ENCODE measurements around the gene MGAT5B.
"Not testable (repeated sequence)": the region's sequence is repeated elsewhere in the genome, so short reads cannot be mapped to it uniquely, and the experiment has no call there.

MGAT5B gene

DNA sequence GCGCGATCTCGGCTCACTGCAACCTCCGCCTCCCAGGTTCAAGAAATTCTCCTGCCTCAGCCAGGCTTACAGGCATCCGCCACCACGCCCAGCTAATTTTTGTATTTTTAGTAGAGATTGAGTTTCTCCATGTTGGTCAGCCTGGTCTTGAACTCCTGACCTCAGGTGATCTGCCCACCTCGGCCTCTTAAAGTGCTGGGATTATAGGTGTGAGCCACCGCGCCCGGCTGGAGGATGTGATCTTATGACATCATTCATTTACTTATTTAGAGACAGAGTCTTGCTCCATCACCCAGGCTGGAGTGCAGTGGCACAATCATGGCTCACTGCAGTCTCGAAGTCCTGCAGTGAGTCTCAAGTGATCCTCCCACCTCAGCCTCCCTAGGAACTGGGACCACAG, 19.0 kb upstream of the MGAT5B start:
- not testable (repeated sequence) for DNase-seq

DNA sequence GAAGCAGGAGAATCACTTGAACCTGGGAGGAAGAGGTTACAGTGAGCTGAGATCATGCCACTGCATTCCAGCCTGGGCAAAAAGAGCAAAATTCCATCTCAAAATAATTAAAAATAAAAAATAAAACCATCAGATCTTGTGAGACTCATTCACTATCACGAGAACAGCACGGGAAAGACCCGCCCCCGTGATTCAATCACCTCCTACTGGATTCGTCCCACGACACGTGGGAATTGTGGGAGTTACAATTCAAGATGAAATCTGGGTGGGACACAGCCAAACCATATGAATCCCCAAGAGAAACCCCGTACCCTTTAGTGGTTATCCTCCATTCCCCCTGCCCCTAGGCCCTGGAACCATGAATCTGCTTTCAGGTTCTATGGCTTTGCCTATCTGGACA, 15.4 kb upstream of the MGAT5B start:
- DNase-seq: no peak

GRCh38 chr17:76855105-76855504, 13.1 kb upstream of the MGAT5B start:
- no peak for DNase-seq

- DNase-seq: no peak
Observed at GRCh38 chr17:76862079-76862478, 6.1 kb upstream of the MGAT5B start.

GRCh38 chr17:76862494-76862893, 5.7 kb upstream of the MGAT5B start:
- no peak for DNase-seq

- DNase-seq: no peak
Observed at GRCh38 chr17:76864024-76864423, 4.2 kb upstream of the MGAT5B start.

DNA sequence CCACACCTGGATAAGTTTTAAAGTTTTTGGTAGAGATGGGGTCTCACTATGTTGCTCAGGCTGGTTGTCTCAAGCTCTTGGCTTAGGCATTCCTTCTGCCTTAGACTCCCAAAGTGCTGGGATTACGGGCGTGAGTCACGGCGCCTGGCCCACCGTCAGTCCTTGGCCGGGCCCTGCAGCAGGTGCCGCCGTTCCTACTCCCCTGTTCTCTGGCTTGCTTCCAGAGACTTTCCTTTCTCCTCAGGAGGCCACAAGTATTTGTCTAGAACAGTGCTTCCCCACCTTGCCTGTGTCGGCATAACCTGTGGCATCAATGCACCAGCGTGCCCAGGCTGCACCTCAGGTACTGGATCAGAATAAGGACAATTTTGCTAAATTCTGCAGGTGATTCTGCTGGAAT, 3.0 kb upstream of the MGAT5B start:
- DNase-seq: no peak

- DNase-seq: no peak
Observed at GRCh38 chr17:76866203-76866602, 2.0 kb upstream of the MGAT5B start.

- DNase-seq: no peak
Observed at GRCh38 chr17:76866774-76867577, 1.2 kb upstream of the MGAT5B start.

GRCh38 chr17:76867578-76868175, 527 bp upstream of the MGAT5B start:
- no peak for DNase-seq

GRCh38 chr17:76868669-76869495, 678 bp downstream of the MGAT5B start:
- DNase-seq: no peak

DNA sequence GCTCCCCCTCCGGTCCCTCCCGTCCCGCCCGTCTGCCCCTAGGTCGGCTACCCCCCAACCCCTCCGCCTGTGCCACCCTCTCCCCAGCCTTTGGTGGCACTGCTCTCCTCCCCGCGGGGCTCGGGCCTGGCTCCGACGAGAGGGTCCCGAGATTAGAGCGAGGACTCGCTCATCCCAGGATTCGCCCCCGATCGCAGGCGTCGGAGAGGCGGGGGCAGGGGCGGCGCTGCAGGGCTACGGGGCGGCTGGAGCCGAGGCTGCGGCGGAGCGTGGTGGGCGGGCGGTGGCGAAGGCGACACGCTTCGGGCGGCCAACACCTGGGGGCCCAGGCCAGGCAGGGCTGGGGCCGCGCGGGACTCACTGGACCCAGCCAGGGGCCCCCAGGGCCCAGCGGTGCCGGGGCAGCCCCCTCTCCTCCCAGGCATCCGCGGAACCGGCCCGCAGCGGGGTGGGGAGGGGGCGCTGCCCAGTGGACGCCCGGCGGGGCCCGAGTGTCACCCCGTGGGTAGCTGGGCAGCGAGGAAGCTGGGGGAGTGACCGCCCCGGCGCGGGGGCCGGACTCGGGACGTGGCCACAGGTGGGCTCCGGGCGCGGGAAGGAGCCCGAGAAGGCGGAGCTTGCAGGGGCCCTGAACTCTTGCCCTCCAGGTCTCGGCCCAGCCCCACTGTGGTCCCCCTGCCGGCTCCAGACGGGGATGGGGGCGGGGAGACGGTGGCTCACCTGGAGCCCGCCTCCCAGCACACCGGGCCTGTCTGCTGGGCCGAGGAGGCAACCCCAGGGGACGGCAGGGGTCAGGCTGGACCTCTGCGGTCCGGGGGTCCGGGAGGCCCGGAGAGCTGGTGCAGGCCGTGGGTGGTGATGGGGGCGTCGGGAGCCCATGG, 1.5 kb downstream of the MGAT5B start:
- no peak for DNase-seq

- no peak for DNase-seq
Observed at GRCh38 chr17:76870377-76870714, 2.1 kb downstream of the MGAT5B start.

- no peak for DNase-seq
Observed at GRCh38 chr17:76871668-76872067, 3.5 kb downstream of the MGAT5B start.

GRCh38 chr17:76872221-76872873, 4.1 kb downstream of the MGAT5B start:
- no peak for DNase-seq

- no peak for DNase-seq
Observed at GRCh38 chr17:76872874-76873221, 4.6 kb downstream of the MGAT5B start.

DNA sequence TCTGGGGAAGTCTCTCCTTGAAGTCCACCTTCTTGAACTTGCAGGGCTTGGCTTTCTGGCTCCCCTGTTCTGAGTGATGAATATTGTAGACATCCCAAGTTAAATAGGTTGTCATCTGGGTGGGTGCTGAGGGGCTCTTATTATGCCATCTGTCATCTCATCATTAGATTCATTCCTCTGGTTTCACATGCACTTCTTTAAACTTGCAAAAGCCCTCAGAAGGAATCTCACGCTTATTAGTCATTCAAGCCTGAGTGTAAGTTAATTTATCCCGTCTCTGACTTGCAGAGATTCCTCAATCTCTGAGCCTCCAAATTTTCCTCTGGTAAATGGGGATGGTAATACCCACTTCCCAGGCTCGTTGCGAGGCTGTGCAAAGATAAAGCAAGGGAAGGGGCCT, 5.7 kb downstream of the MGAT5B start:
- no peak for DNase-seq

DNA sequence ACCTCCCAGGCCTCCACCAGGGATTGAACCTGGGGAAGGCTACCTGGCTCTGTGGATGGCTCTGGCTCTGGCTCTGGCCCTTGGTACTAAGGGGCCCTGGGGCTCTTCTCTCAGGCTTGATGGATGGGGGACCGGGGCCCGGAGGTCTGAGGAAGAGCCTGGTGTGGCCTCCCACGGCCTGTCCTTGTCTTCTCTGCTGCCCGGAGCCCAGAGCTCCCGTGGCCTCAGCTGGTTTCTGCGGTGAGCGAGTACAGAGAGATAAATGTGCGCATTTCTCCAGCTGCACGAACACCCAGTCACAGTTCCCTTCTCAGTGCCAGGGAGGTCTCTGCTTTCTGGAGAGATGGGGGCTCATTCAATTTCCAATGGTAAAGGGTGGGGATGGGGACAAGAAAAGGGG, 9.2 kb downstream of the MGAT5B start:
- DNase-seq: no peak

- no peak for DNase-seq
Observed at GRCh38 chr17:76878568-76878967, 10.4 kb downstream of the MGAT5B start.

DNA sequence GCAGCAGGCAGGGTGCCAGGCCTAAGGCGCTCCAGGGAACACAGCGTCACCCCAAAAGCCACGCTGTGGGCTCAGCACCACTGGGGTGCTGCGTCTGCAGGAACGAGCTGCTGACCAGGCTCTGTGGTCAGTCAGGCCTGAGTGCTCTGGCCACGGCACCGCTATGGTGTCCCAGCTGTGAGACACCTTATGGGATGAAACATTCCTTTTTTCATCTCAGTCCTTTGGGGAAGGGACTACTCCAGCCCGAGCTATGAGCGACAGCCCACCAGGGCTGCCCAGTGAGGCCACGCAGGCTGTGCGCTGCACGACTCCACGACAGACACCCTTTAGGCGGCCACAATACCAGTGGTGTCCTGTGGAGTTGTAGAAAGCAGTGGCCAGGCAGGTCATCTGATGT, 11.1 kb downstream of the MGAT5B start:
- DNase-seq: no peak

GRCh38 chr17:76879691-76880090, 11.5 kb downstream of the MGAT5B start:
- no peak for DNase-seq

GRCh38 chr17:76880268-76880667, 12.1 kb downstream of the MGAT5B start:
- no peak for DNase-seq
